Hepatocyte (in vitro differentiated cells): ENCODE results near the gene NOS3. TPM values are rescaled to one million over a fixed set of nuclear protein-coding genes. Genes with fewer than 3 reads are reported as not detected.

Source experiments
- DNase-seq: peaks from one replicate; pipeline ENCODE4 v3.0.0-alpha.2; 2016; ENCODE audit warnings: low spot score
- H2AFZ ChIP-seq: fragments of 200-600 bp; sonication (generic); 2 replicates; pipeline ENCODE4 v1.6.0; 2016; ENCODE audit warnings: antibody characterized with exemption, mild to moderate bottlenecking
- H3K27ac ChIP-seq: fragments of 200-600 bp; sonication (generic); 2 replicates; pipeline ENCODE4 v1.5.1; 2016; ENCODE audit warnings: mild to moderate bottlenecking
- H3K27me3 ChIP-seq: fragments of 200-600 bp; sonication (generic); 2 replicates; pipeline ENCODE4 v1.6.1; 2016
- H3K36me3 ChIP-seq: fragments of 200-600 bp; sonication (generic); replicated peaks from 2 replicates; pipeline ENCODE4 v1.5.1; 2016; ENCODE audit warnings: low read depth; ENCODE audit not compliant: insufficient read depth
- H3K4me1 ChIP-seq: fragments of 200-600 bp; sonication (generic); 2 replicates; pipeline ENCODE4 v1.5.1; 2016; ENCODE audit warnings: mild to moderate bottlenecking, moderate library complexity; ENCODE audit not compliant: insufficient read depth
- H3K4me2 ChIP-seq: fragments of 200-600 bp; sonication (generic); 2 replicates; pipeline ENCODE4 v1.6.0; 2016
- H3K4me3 ChIP-seq: fragments of 200-600 bp; sonication (generic); 2 replicates; pipeline ENCODE4 v1.5.1; 2016; ENCODE audit warnings: mild to moderate bottlenecking
- H3K79me2 ChIP-seq: fragments of 200-600 bp; sonication (generic); 2 replicates; pipeline ENCODE4 v1.6.0; 2017; ENCODE audit warnings: mild to moderate bottlenecking
- H3K9me2 ChIP-seq: fragments of 200-600 bp; sonication (generic); replicated peaks from 2 replicates; pipeline ENCODE4 v1.6.0; 2017; ENCODE audit warnings: mild to moderate bottlenecking; ENCODE audit not compliant: insufficient read depth
- H3K9me3 ChIP-seq: fragments of 200-600 bp; sonication (generic); 2 replicates; pipeline ENCODE4 v1.5.1; 2016; ENCODE audit warnings: low read depth, mild to moderate bottlenecking
- H4K20me1 ChIP-seq: fragments of 200-600 bp; sonication (generic); 2 replicates; pipeline ENCODE4 v1.6.0; 2016; ENCODE audit warnings: mild to moderate bottlenecking; ENCODE audit not compliant: insufficient read depth, poor library complexity, severe bottlenecking
- CTCF ChIP-seq: fragments of 200-600 bp; sonication (generic); IDR thresholded peaks from 2 replicates; pipeline ENCODE4 v1.5.1; 2016; ENCODE audit warnings: antibody characterized with exemption, mild to moderate bottlenecking; ENCODE audit not compliant: poor library complexity
- EZH2 ChIP-seq: fragments of 200-600 bp; sonication (generic); IDR thresholded peaks from 2 replicates; pipeline ENCODE4 v1.6.1; 2016; ENCODE audit warnings: antibody characterized with exemption, mild to moderate bottlenecking, borderline replicate concordance
- EZH2phosphoT487 ChIP-seq: fragments of 200-600 bp; sonication (generic); IDR thresholded peaks from one replicate; pipeline ENCODE4 v1.6.1; 2018; ENCODE audit warnings: antibody characterized with exemption, mild to moderate bottlenecking, low read depth, moderate library complexity; ENCODE audit not compliant: unreplicated experiment, severe bottlenecking
- WGBS: methylation state at CpG from one replicate; pipeline ENCODE4 v1.1.6; 2016; ENCODE audit warnings: low lambda C conversion rate; ENCODE audit errors: missing lambda C conversion rate; 5-methylcytosine and 5-hydroxymethylcytosine counted together
- polyA plus RNA-seq: library from polyadenylated mRNA; unstranded; fragments of >200 nt; fragmentation: Nextera tagmentation; extraction: Ambion mirVana; gene quantifications from 2 replicates; pipeline ENCODE4 v1.2.1, GENCODE V29; 2016
- total RNA-seq: library from RNA; depleted of rRNA; stranded (reverse); fragments of >200 nt; gene quantifications from 2 replicates; pipeline ENCODE4 v1.2.3, GENCODE V29; 2014

The NOS3 gene
- total and polyA plus RNA-seq, 2 experiments from 2014 or later = 9.8 to 17.4 TPM

GRCh38 chr7:151015967-151016366 lies 25.1 kb downstream of the NOS3 start:
- no peaks in the 10 kb centered on the region for H4K20me1 ChIP-seq
- TF ChIP-seq EZH2 (no peak), CTCF (no peak), EZH2phosphoT487 (no peak)
- no peaks in the 10 kb centered on the region for H3K79me2 ChIP-seq
- H3K9me2 ChIP-seq = no peaks in the 10 kb centered on the region
- no peak overlapping the region for H3K4me3 ChIP-seq
- no peak overlapping the region for H3K4me2 ChIP-seq
- H2AFZ ChIP-seq = no peak overlapping the region
- no peak overlapping the region for H3K27ac ChIP-seq
- H3K9me3 ChIP-seq = no peaks in the 10 kb centered on the region
- H3K27me3 ChIP-seq = peaks cover 30% of the 10 kb centered on the region
- peaks cover 33% of the 10 kb centered on the region for H3K4me1 ChIP-seq
- WGBS = 96% methylated on average over 5 of the region's 5 CpGs
- DNase-seq = no peak
- no peaks in the 10 kb centered on the region for H3K36me3 ChIP-seq

- WGBS = 90% methylated on average over 7 of the region's 8 CpGs
- H3K79me2 ChIP-seq = no peaks in the 10 kb centered on the region
- H3K4me1 ChIP-seq = peaks cover 33% of the 10 kb centered on the region
- H3K27me3 ChIP-seq = peaks cover 33% of the 10 kb centered on the region
- no peaks in the 10 kb centered on the region for H3K9me3 ChIP-seq
- TF ChIP-seq EZH2 = no peak
- TF ChIP-seq EZH2phosphoT487 = no peak
- TF ChIP-seq CTCF = no peak
- H3K4me2 ChIP-seq = no peak overlapping the region
- no peak for DNase-seq
- H2AFZ ChIP-seq = no peak overlapping the region
- no peaks in the 10 kb centered on the region for H3K36me3 ChIP-seq
- H4K20me1 ChIP-seq = no peaks in the 10 kb centered on the region
- no peak overlapping the region for H3K27ac ChIP-seq
- H3K4me3 ChIP-seq = no peak overlapping the region
- no peaks in the 10 kb centered on the region for H3K9me2 ChIP-seq
These were observed 25.7 kb downstream of the NOS3 start for GRCh38 chr7:151016505-151016904.

DNA sequence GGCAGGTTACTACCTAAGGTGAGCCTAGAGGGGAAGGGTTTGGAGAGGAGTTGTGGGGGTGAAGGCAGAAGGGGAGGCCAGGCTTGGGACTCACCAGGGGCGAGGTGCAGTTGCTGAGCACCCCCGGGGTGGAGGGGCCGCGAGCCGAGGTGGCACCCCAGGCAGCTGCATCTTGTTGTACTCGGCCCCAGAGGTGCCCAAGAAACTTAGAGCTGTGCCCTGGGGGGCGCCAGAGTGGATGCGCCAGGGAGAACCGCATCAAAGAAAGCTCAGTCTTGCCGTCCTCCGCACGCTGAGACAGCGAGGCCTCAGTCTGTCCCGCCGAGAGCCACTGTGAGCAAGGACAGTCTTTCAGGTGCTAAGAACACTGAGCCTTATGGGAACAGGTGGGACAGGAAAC lies 26.1 kb downstream of the NOS3 start:
- Histone ChIP-seq H3K36me3 (no peaks in the 10 kb centered on the region), H4K20me1 (no peaks in the 10 kb centered on the region), H3K4me2 (no peak overlapping the region), H3K79me2 (no peaks in the 10 kb centered on the region), H2AFZ (no peak overlapping the region), H3K9me2 (no peaks in the 10 kb centered on the region), H3K4me3 (no peak overlapping the region), H3K9me3 (no peaks in the 10 kb centered on the region), H3K27ac (no peak overlapping the region), H3K4me1 (peaks cover 30% of the 10 kb centered on the region), H3K27me3 (peaks cover 33% of the 10 kb centered on the region)
- TF ChIP-seq CTCF (no peak), EZH2 (no peak), EZH2phosphoT487 (no peak)
- 92% methylated on average over 14 of the region's 15 CpGs for WGBS
- DNase-seq = no peak

DNA sequence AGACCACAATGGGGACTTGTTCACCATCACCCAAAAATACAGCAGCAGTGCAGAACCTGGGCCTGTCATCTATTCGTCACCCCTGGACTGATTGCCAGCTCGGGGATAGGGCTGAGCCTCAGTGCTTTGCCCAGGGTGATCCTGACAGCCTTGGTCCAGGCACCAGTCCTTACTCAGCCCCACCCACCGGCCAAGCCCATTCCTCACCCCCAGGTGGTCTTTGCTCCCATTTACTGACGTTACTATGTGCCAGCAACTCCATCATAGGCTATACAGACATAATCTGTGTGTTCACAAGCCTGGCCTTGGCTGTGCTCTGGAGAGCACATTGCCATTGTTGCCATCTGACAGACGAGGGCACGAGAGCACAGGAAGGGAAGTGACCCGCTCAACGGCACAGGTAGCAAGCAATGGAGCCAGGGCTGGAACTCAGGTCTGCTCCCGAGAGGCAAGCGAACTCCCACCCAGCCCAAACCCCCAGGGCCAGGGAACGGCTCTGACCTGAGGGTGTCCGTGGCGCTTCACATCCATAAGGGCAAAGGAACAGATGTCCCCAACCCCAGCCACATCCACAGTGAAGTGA lies 26.6 kb downstream of the NOS3 start:
- TF ChIP-seq EZH2 = no peak
- no peak for TF ChIP-seq EZH2phosphoT487
- TF ChIP-seq CTCF = no peak
- peaks cover 27% of the 10 kb centered on the region for H3K4me1 ChIP-seq
- H3K27me3 ChIP-seq = peaks cover 33% of the 10 kb centered on the region
- DNase-seq = no peak
- H3K4me2 ChIP-seq = peak overlapping the region; percentile 78
- no peaks in the 10 kb centered on the region for H3K9me2 ChIP-seq
- 64% methylated on average over 13 of the region's 13 CpGs for WGBS
- H3K36me3 ChIP-seq = no peaks in the 10 kb centered on the region
- no peaks in the 10 kb centered on the region for H3K79me2 ChIP-seq
- no peaks in the 10 kb centered on the region for H4K20me1 ChIP-seq
- no peak overlapping the region for H3K27ac ChIP-seq
- no peaks in the 10 kb centered on the region for H3K9me3 ChIP-seq
- no peak overlapping the region for H2AFZ ChIP-seq
- H3K4me3 ChIP-seq = no peak overlapping the region
